Measurements from ENCODE around the gene OTOF. TPM values are rescaled to one million over a fixed set of nuclear protein-coding genes. Genes with fewer than 3 reads are reported as not detected.

Gene OTOF
- total RNA-seq, 3 donors from 2014 or later, result 0.10 to 0.60 (median 0.18) TPM

- Mint-ChIP-seq H3K4me3 (no peak overlapping the region), H3K4me1 (ENCODE audit: low read depth) (peaks cover 2% of the 10 kb centered on the region), H3K36me3 (ENCODE audit: insufficient read depth) (no peaks in the 10 kb centered on the region), H3K9me3 (no peaks in the 10 kb centered on the region), H3K27me3 (ENCODE audit: low read depth) (peaks cover 3% of the 10 kb centered on the region)
- no peak for ATAC-seq
- no peak for DNase-seq
Measured at GRCh38 chr2:26491563-26492167, 13.7 kb upstream of the OTOF start.

GRCh38 chr2:26489213-26489850 lies 11.4 kb upstream of the OTOF start:
- no peaks in the 10 kb centered on the region for H3K27me3 Mint-ChIP-seq (ENCODE audit: low read depth)

GRCh38 chr2:26488463-26489212 lies 10.7 kb upstream of the OTOF start:
- ATAC-seq, result no peak
- H3K4me1 Mint-ChIP-seq (ENCODE audit: low read depth), result peaks cover 2% of the 10 kb centered on the region
- no peaks in the 10 kb centered on the region for H3K27me3 Mint-ChIP-seq (ENCODE audit: low read depth)

More at GRCh38 chr2:26489213-26489850, 11.4 kb upstream of the OTOF start:
- Mint-ChIP-seq H3K4me1 (ENCODE audit: low read depth) (peaks cover 2% of the 10 kb centered on the region), H3K4me3 (no peak overlapping the region), H3K36me3 (ENCODE audit: insufficient read depth) (no peaks in the 10 kb centered on the region), H3K9me3 (no peaks in the 10 kb centered on the region)
- DNase-seq (no peak), ATAC-seq (no peak)

GRCh38 chr2:26487192-26487591 lies 9.3 kb upstream of the OTOF start:
- Mint-ChIP-seq H3K4me1 (ENCODE audit: low read depth) (no peaks in the 10 kb centered on the region), H3K36me3 (ENCODE audit: insufficient read depth) (no peaks in the 10 kb centered on the region)

More at GRCh38 chr2:26488463-26489212, 10.7 kb upstream of the OTOF start:
- H3K4me3 Mint-ChIP-seq, result no peak overlapping the region
- H3K36me3 Mint-ChIP-seq (ENCODE audit: insufficient read depth), result no peaks in the 10 kb centered on the region
- H3K9me3 Mint-ChIP-seq, result no peaks in the 10 kb centered on the region
- DNase-seq, result no peak

GRCh38 chr2:26486789-26487188 lies 8.9 kb upstream of the OTOF start:
- no peaks in the 10 kb centered on the region for H3K9me3 Mint-ChIP-seq
- no peaks in the 10 kb centered on the region for H3K36me3 Mint-ChIP-seq (ENCODE audit: insufficient read depth)
- H3K4me3 Mint-ChIP-seq, result no peak overlapping the region
- ATAC-seq, result no peak
- no peaks in the 10 kb centered on the region for H3K27me3 Mint-ChIP-seq (ENCODE audit: low read depth)
- no peak for DNase-seq
- H3K4me1 Mint-ChIP-seq (ENCODE audit: low read depth), result no peaks in the 10 kb centered on the region

More at GRCh38 chr2:26487192-26487591, 9.3 kb upstream of the OTOF start:
- Mint-ChIP-seq H3K9me3 (no peaks in the 10 kb centered on the region), H3K4me3 (no peak overlapping the region), H3K27me3 (ENCODE audit: low read depth) (no peaks in the 10 kb centered on the region)
- ATAC-seq (no peak), DNase-seq (no peak)

- ATAC-seq (no peak), DNase-seq (no peak)
- H3K4me3 Mint-ChIP-seq, result no peak overlapping the region
- H3K27me3 Mint-ChIP-seq (ENCODE audit: low read depth), result no peaks in the 10 kb centered on the region
- H3K9me3 Mint-ChIP-seq, result no peaks in the 10 kb centered on the region
- H3K4me1 Mint-ChIP-seq (ENCODE audit: low read depth), result no peaks in the 10 kb centered on the region
- H3K36me3 Mint-ChIP-seq (ENCODE audit: insufficient read depth), result no peaks in the 10 kb centered on the region
Measured at GRCh38 chr2:26485725-26486418, 7.9 kb upstream of the OTOF start.

GRCh38 chr2:26485099-26485498 lies 7.2 kb upstream of the OTOF start:
- DNase-seq, result no peak
- Mint-ChIP-seq H3K27me3 (ENCODE audit: low read depth) (no peaks in the 10 kb centered on the region), H3K4me1 (ENCODE audit: low read depth) (no peaks in the 10 kb centered on the region), H3K9me3 (no peaks in the 10 kb centered on the region), H3K36me3 (ENCODE audit: insufficient read depth) (no peaks in the 10 kb centered on the region), H3K4me3 (no peak overlapping the region)
- no peak for ATAC-seq

- DNase-seq, result no peak
- no peaks in the 10 kb centered on the region for H3K9me3 Mint-ChIP-seq
- no peaks in the 10 kb centered on the region for H3K4me1 Mint-ChIP-seq (ENCODE audit: low read depth)
- no peaks in the 10 kb centered on the region for H3K27me3 Mint-ChIP-seq (ENCODE audit: low read depth)
- no peak for ATAC-seq
- no peak overlapping the region for H3K4me3 Mint-ChIP-seq
- no peaks in the 10 kb centered on the region for H3K36me3 Mint-ChIP-seq (ENCODE audit: insufficient read depth)
Measured at GRCh38 chr2:26484579-26484978, 6.7 kb upstream of the OTOF start.

- H3K9me3 Mint-ChIP-seq, result no peaks in the 10 kb centered on the region
- H3K4me1 Mint-ChIP-seq (ENCODE audit: low read depth), result no peaks in the 10 kb centered on the region
- H3K27me3 Mint-ChIP-seq (ENCODE audit: low read depth), result no peaks in the 10 kb centered on the region
- no peaks in the 10 kb centered on the region for H3K36me3 Mint-ChIP-seq (ENCODE audit: insufficient read depth)
- no peak for DNase-seq
- H3K4me3 Mint-ChIP-seq, result no peak overlapping the region
- ATAC-seq, result no peak
Measured at GRCh38 chr2:26483957-26484565, 6.1 kb upstream of the OTOF start.

- no peaks in the 10 kb centered on the region for H3K4me1 Mint-ChIP-seq (ENCODE audit: low read depth)
- no peak overlapping the region for H3K4me3 Mint-ChIP-seq
- no peak for DNase-seq
- no peaks in the 10 kb centered on the region for H3K27me3 Mint-ChIP-seq (ENCODE audit: low read depth)
- H3K36me3 Mint-ChIP-seq (ENCODE audit: insufficient read depth), result no peaks in the 10 kb centered on the region
- ATAC-seq, result no peak
- no peaks in the 10 kb centered on the region for H3K9me3 Mint-ChIP-seq
Measured at GRCh38 chr2:26483516-26483915, 5.6 kb upstream of the OTOF start.

- ATAC-seq (no peak), DNase-seq (no peak)
- no peaks in the 10 kb centered on the region for H3K4me1 Mint-ChIP-seq (ENCODE audit: low read depth)
- no peak overlapping the region for H3K4me3 Mint-ChIP-seq
- no peaks in the 10 kb centered on the region for H3K36me3 Mint-ChIP-seq (ENCODE audit: insufficient read depth)
- no peaks in the 10 kb centered on the region for H3K9me3 Mint-ChIP-seq
- peaks cover 2% of the 10 kb centered on the region for H3K27me3 Mint-ChIP-seq (ENCODE audit: low read depth)
Measured at GRCh38 chr2:26483027-26483326, 5.1 kb upstream of the OTOF start.

GRCh38 chr2:26482211-26483026 lies 4.5 kb upstream of the OTOF start:
- ATAC-seq, result no peak
- Mint-ChIP-seq H3K27me3 (ENCODE audit: low read depth) (peaks cover 4% of the 10 kb centered on the region), H3K4me1 (ENCODE audit: low read depth) (peaks cover 4% of the 10 kb centered on the region), H3K4me3 (no peak overlapping the region), H3K36me3 (ENCODE audit: insufficient read depth) (no peaks in the 10 kb centered on the region), H3K9me3 (no peaks in the 10 kb centered on the region)
- no peak for DNase-seq

- no peaks in the 10 kb centered on the region for H3K36me3 Mint-ChIP-seq (ENCODE audit: insufficient read depth)
- ATAC-seq (no peak), DNase-seq (no peak)
- no peak overlapping the region for H3K4me3 Mint-ChIP-seq
- H3K4me1 Mint-ChIP-seq (ENCODE audit: low read depth), result peaks cover 4% of the 10 kb centered on the region
- peaks cover 4% of the 10 kb centered on the region for H3K27me3 Mint-ChIP-seq (ENCODE audit: low read depth)
- H3K9me3 Mint-ChIP-seq, result no peaks in the 10 kb centered on the region
Measured at GRCh38 chr2:26481706-26482105, 3.8 kb upstream of the OTOF start.

All from activated T-cell treated with anti-CD3 and anti-CD28 coated beads, Interleukin-2, amount 50 U/mL, for 4 hours (primary cell).